Endothelial cell of umbilical vein (primary cell): ENCODE data around the gene NEK6.

ENCODE experiments used
- CTCF ChIP-seq, 2 donors: IDR thresholded peaks; 1 replicate in 1 of 2; 2 replicates in 1 of 2; pipeline ENCODE4 v1.5.1; 2011; ENCODE audit warnings: low read length in 2 of 2, mild to moderate bottlenecking in 2 of 2, moderate library complexity in 2 of 2, control low read depth in 1 of 2, inconsistent platforms in 1 of 2, low read depth in 1 of 2; ENCODE audit not compliant: insufficient read depth in 1 of 2; ENCODE audit errors: extremely low read depth in 1 of 2
- EZH2 ChIP-seq: IDR thresholded peaks from 2 replicates; pipeline ENCODE4 v1.6.1; 2012; ENCODE audit warnings: borderline replicate concordance, low read depth, mild to moderate bottlenecking, moderate library complexity, low read length, inconsistent platforms; ENCODE audit not compliant: severe bottlenecking
- FOS ChIP-seq: IDR thresholded peaks from 2 replicates; pipeline ENCODE4 v1.6.1; 2011; ENCODE audit warnings: mild to moderate bottlenecking, low read length, moderate library complexity, borderline replicate concordance; ENCODE audit not compliant: insufficient read depth
- JUN ChIP-seq: IDR thresholded peaks from 2 replicates; pipeline ENCODE4 v1.6.1; 2011; ENCODE audit warnings: borderline replicate concordance, low read depth; ENCODE audit not compliant: insufficient read length, insufficient read depth
- POLR2A ChIP-seq: IDR thresholded peaks from 2 replicates; pipeline ENCODE4 v1.6.1; 2012; ENCODE audit warnings: low read depth, mild to moderate bottlenecking, control low read depth, low read length
- POLR2AphosphoS5 ChIP-seq: IDR thresholded peaks from 2 replicates; pipeline ENCODE4 v1.6.1; 2012; ENCODE audit warnings: low read depth, mild to moderate bottlenecking, control low read depth, low read length, moderate library complexity; ENCODE audit not compliant: insufficient read depth

GRCh38 chr9:124215956-124216355 is 41.8 kb upstream of the NEK6 start:
- TF ChIP-seq FOS (no peak), POLR2AphosphoS5 (no peak), CTCF (IDR thresholded peaks at IDR 0.05; ENCODE audit: extremely low read depth in 1 of 2, insufficient read depth in 1 of 2, low read depth in 1 of 2, low read length in 2 of 2) (no peak), EZH2 (no peak), POLR2A (no peak), JUN (no peak)
